ENCODE results near the gene NELFE. TPM values are rescaled to one million over a fixed set of nuclear protein-coding genes. Genes with fewer than 3 reads are reported as not detected.

NELFE gene
- total and polyA plus RNA-seq, 2 of the 13 experiments (the other 11 are each of a cell fraction or from before 2014, with no cell fraction given): 51.3 to 69.8 TPM

DNA sequence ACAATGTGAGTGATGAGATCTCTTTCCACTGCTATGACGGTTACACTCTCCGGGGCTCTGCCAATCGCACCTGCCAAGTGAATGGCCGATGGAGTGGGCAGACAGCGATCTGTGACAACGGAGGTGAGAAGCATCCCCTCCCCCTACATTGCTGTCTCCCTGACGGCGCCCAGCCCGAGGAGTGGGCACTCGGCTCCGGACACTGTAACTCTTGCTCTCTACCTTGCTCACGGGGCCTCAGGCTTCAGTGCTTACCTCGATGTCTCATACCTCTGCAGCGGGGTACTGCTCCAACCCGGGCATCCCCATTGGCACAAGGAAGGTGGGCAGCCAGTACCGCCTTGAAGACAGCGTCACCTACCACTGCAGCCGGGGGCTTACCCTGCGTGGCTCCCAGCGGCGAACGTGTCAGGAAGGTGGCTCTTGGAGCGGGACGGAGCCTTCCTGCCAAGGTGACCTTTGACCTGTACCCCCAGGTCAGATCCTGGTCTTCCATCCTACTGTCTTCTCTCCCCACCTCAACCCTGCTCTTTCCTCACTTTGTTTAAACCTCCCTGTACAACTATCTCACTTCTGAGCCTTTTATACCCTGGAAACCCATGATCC lies 11.6 kb downstream of the NELFE start (continued):
- TF ChIP-seq PRDM15 (CRISPR knock-in tag; IDR thresholded peaks at IDR 0.05) (peak; percentile 79), DRAP1 (CRISPR knock-in tag; IDR thresholded peaks at IDR 0.05) (no peak), TBX2 (CRISPR knock-in tag; IDR thresholded peaks at IDR 0.05; ENCODE audit: borderline replicate concordance) (no peak), ZC3H4 (CRISPR knock-in tag; IDR thresholded peaks at IDR 0.05; ENCODE audit: borderline replicate concordance) (0 out of 2 replicates have a peak, but pooled peaks have one; percentile 52), HOXA5 (CRISPR knock-in tag; IDR thresholded peaks at IDR 0.05) (0 out of 2 replicates have a peak, but pooled peaks have one; percentile 58), PRMT3 (CRISPR knock-in tag; IDR thresholded peaks at IDR 0.05; ENCODE audit: borderline replicate concordance, low read depth) (no peak), PHF21A (CRISPR knock-in tag; IDR thresholded peaks at IDR 0.05) (no peak), ZNF672 (CRISPR knock-in tag; IDR thresholded peaks at IDR 0.05) (peak; percentile 59; the same call in 1 of the 2 replicates), ZNF788 (CRISPR knock-in tag; IDR thresholded peaks at IDR 0.05; ENCODE audit: borderline replicate concordance) (peak; percentile 30; the same call in 1 of the 2 replicates), FLYWCH1 (CRISPR knock-in tag; IDR thresholded peaks at IDR 0.05) (0 out of 2 replicates have a peak, but pooled peaks have one; percentile 52), HDAC1 (CRISPR knock-in tag; IDR thresholded peaks at IDR 0.05) (0 out of 2 replicates have a peak, but pooled peaks have one; percentile 14), MIER3 (CRISPR knock-in tag; IDR thresholded peaks at IDR 0.05; ENCODE audit: borderline replicate concordance) (no peak), IRF2 (CRISPR knock-in tag; IDR thresholded peaks at IDR 0.05) (no peak), SP2 (CRISPR knock-in tag; IDR thresholded peaks at IDR 0.05) (peak; percentile 40), TRIM24 (CRISPR knock-in tag; IDR thresholded peaks at IDR 0.05) (no peak), RBM39 (IDR thresholded peaks at IDR 0.05; ENCODE audit: low read depth, low read length, poor library complexity, severe bottlenecking) (no peak), ZNF224 (CRISPR knock-in tag; IDR thresholded peaks at IDR 0.05) (peak; percentile 71; the same call in 1 of the 2 replicates), GABPB1 (CRISPR knock-in tag; IDR thresholded peaks at IDR 0.05) (0 out of 2 replicates have a peak, but pooled peaks have one; percentile 12), ZFP91 (CRISPR knock-in tag; IDR thresholded peaks at IDR 0.05; ENCODE audit: borderline replicate concordance) (peak; percentile 35; the same call in 1 of the 2 replicates), ZNF839 (CRISPR knock-in tag; IDR thresholded peaks at IDR 0.05; ENCODE audit: borderline replicate concordance) (0 out of 2 replicates have a peak, but pooled peaks have one; percentile 33), ZNF674 (CRISPR knock-in tag; IDR thresholded peaks at IDR 0.05; ENCODE audit: low read depth) (0 out of 2 replicates have a peak, but pooled peaks have one; percentile 37)
- TF ChIP-seq, protein P1, sequence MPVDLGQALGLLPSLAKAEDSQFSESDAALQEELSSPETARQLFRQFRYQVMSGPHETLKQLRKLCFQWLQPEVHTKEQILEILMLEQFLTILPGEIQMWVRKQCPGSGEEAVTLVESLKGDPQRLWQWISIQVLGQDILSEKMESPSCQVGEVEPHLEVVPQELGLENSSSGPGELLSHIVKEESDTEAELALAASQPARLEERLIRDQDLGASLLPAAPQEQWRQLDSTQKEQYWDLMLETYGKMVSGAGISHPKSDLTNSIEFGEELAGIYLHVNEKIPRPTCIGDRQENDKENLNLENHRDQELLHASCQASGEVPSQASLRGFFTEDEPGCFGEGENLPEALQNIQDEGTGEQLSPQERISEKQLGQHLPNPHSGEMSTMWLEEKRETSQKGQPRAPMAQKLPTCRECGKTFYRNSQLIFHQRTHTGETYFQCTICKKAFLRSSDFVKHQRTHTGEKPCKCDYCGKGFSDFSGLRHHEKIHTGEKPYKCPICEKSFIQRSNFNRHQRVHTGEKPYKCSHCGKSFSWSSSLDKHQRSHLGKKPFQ (CRISPR knock-in tag; IDR thresholded peaks at IDR 0.05; ENCODE audit: insufficient replicate concordance): peak; percentile 57
